IPS DF 6.9 (cell line): Measurements from ENCODE around the gene RNF133.

Experiments
- DNase-seq: peaks from one replicate; pipeline ENCODE4 v3.0.0-alpha.2; 2013; ENCODE audit warnings: low read depth, low spot score
- H3K27ac ChIP-seq: one replicate; pipeline ENCODE4 v1.5.1; 2013; ENCODE audit warnings: low read length, control low read depth
- H3K27me3 ChIP-seq: 2 replicates; pipeline ENCODE4 v1.6.1; 2013; ENCODE audit warnings: mild to moderate bottlenecking, low read length; ENCODE audit not compliant: control insufficient read depth, insufficient read depth
- H3K36me3 ChIP-seq: 2 replicates; pipeline ENCODE4 v1.6.1; 2013; ENCODE audit warnings: low read length; ENCODE audit not compliant: control insufficient read depth, insufficient read depth
- H3K4me1 ChIP-seq: 2 replicates; pipeline ENCODE4 v1.6.1; 2013; ENCODE audit warnings: low read length; ENCODE audit not compliant: control insufficient read depth, insufficient read depth
- H3K4me3 ChIP-seq: 2 replicates; pipeline ENCODE4 v1.5.1; 2013; ENCODE audit warnings: mild to moderate bottlenecking, low read length
- H3K9me3 ChIP-seq: 2 replicates; pipeline ENCODE4 v1.6.1; 2013; ENCODE audit warnings: low read length, inconsistent platforms; ENCODE audit not compliant: control insufficient read depth, insufficient read depth
- WGBS: extraction: QIAGEN DNeasy Blood & Tissue Kit; methylation state at CpG from one replicate; pipeline ENCODE4 v1.1.7; 2013; ENCODE audit warnings: mixed read lengths, missing lambda C conversion rate; ENCODE audit not compliant: insufficient read length, insufficient coverage; 5-methylcytosine and 5-hydroxymethylcytosine counted together

RNF133 gene

DNA sequence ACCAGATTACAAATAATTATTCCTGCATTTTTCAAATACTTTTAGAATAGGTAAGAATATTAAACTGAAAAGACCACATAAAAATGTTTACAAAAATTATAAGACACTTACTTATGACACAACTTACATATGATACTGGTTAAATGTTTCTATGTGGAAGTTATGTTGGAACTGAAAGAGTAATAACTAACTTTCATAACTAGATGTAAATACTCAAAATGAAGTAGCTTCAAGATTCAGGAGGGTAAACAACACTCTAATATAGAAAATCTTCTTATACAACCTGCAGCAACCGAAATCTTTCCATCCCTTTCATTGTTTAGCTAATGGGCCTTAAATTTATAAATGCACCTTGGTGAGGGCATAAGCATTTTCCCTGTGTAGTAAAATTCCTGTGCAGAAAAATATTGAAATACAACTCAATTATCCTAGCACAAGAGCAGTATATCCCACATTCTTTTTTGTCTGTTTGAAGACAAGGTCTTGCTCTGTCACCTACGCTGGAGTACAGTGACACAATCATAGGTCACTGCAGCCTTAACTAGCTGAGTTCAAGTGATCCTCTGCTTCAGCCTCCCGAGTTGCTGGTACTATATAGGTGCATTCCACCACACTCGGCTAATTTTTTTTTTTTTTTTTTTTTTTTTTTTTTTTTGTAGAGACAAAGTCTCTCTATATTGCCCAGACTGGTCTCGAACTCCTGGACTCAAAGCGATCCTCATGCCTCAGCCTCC lies 18.6 kb upstream of the RNF133 start:
- Histone ChIP-seq H3K27me3 (no peaks in the 10 kb centered on the region), H3K9me3 (no peaks in the 10 kb centered on the region), H3K36me3 (no peaks in the 10 kb centered on the region), H3K4me3 (no peak overlapping the region), H3K27ac (no peak overlapping the region), H3K4me1 (peaks cover 2% of the 10 kb centered on the region; the same call in 1 of the 2 replicates)
- no CpG with 5 or more reads among the region's 6 CpGs for WGBS
- no peak for DNase-seq

DNA sequence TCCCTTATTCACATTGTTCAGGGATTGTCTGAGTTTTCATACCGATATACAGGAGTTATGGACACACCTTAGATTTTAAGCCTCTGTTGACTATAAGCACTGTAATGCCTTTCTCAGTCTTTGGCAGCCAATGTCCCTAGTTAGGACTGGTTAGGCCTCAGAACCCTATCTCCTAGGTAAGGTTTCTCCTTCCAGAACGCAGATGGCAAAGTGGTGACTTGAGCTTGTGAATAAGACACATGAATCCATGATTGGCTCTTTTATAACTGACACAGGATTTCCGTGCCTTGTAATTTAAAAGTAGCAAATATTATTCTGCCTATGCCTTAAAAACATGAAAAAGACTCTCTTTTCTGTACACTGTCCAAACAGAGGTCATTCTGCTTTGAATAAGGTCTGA lies 16.3 kb upstream of the RNF133 start:
- H3K4me1 ChIP-seq, result peaks cover 2% of the 10 kb centered on the region; the same call in 1 of the 2 replicates
- H3K27ac ChIP-seq, result no peak overlapping the region
- no peak for DNase-seq
- WGBS, result no CpG with 5 or more reads among the region's 3 CpGs
- H3K4me3 ChIP-seq, result no peak overlapping the region
- H3K36me3 ChIP-seq, result no peaks in the 10 kb centered on the region
- H3K27me3 ChIP-seq, result no peaks in the 10 kb centered on the region
- no peaks in the 10 kb centered on the region for H3K9me3 ChIP-seq

DNA sequence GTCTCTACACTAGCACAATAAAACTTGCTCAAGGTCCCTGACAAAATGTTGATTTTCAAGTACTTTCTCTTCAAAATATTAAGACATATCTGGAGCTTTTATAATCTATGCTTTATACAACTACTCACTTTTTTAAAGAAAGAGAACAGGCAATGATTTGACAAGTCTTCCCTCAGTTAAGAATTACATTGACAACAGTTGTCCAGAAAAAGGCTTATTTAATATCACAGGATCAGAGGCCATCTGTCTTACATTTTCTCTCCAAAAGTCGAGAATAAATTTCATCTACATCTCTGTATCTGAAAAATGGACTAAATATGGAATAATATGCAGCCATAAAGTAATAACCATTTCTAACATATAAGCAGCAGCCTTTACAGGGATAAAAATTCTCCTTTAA lies 12.0 kb upstream of the RNF133 start:
- no CpG with 5 or more reads among the region's 1 CpG for WGBS
- no peak for DNase-seq

DNA sequence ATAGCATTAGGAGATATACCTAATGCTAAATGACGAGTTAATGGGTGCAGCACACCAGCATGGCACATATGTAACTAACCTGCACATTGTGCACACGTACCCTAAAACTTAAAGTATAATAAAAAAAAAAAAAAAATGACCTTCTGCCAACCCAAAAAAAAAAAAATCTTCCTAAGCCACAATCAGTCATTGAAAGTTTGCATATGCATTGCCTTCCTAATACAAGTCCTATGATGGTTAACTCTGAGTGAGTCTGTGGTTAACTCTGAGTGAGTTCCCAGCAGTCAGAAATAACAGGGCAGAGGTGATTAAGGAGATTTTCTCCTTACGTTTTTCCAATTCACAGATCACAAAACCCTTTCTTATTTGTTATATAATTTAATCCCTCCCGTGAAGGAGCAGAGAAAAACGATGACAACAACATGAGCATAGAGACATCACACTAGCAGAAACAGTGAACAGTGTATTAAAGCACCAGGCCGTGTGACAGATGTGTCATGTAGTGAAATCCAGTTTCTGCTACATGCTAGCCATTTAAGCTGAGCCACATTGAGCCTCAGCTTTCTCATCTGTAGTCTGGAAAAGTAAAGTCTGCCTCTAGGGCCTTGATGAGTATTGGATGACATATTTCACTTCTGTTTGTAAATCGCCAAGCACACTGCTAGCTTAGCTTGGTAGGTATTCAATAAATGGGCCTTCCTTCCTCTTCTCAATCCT lies 11.2 kb upstream of the RNF133 start:
- Histone ChIP-seq H3K27ac (no peak overlapping the region), H3K27me3 (no peaks in the 10 kb centered on the region), H3K4me1 (no peaks in the 10 kb centered on the region), H3K36me3 (no peaks in the 10 kb centered on the region), H3K4me3 (no peak overlapping the region), H3K9me3 (no peaks in the 10 kb centered on the region)
- no peak for DNase-seq
- WGBS, result no CpG with 5 or more reads among the region's 7 CpGs

More for the DNA sequence above, 12.0 kb upstream of the RNF133 start:
- no peak overlapping the region for H3K4me3 ChIP-seq
- H3K27ac ChIP-seq, result no peak overlapping the region
- no peaks in the 10 kb centered on the region for H3K36me3 ChIP-seq
- no peaks in the 10 kb centered on the region for H3K9me3 ChIP-seq
- no peaks in the 10 kb centered on the region for H3K27me3 ChIP-seq
- no peaks in the 10 kb centered on the region for H3K4me1 ChIP-seq

DNA sequence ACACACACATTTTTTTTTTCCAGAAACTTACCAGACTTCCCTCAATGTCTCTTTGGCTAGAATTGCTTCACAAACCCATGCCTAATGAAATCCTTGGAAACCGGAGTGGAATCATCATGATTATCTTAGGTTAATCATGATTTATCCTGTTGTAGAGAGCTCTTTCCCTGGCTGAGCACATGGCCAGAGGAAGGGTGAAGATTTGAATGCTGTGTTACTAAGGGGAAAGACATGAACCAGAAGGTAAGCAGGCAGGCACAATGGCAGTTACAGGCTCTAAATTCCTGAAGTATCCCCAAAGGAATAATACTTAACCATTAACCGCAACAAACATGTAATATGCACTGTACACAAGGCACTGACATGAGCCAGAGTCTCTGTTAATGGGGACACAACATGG lies 7.9 kb upstream of the RNF133 start:
- Histone ChIP-seq H3K36me3 (no peaks in the 10 kb centered on the region), H3K9me3 (no peaks in the 10 kb centered on the region), H3K27me3 (no peaks in the 10 kb centered on the region), H3K27ac (no peak overlapping the region), H3K4me3 (no peak overlapping the region), H3K4me1 (no peaks in the 10 kb centered on the region)
- no CpG with 5 or more reads among the region's 2 CpGs for whole genome bisulfite sequencing
- no peak for DNase-seq

DNA sequence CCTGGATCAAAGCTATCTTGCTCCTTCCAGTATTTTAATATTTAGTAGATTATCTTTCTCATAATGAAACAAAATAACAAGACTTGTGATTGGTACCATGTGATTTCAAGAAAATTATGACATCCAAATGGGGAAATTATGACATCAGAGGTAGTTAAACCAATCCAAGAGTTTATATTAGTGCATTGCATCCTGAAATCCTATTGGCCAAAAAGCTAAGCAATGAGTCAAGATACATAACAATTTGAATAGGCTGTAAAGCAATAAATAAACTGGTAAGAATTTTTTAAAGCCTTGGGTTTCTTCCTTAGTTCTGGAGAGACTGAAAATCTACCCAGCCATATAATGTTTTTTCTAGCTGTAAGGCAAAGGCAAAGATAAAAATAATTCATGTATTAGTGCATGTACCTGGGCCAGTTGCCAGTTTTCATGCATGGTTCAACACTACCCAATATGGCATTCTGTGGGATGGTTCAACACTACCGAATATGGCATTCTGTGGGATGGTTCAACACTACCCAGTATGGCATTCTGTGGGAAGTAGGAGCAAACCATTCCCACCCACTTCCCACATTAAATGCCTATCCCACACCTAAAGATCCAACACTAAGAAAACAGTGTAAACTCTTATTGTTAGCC lies 4.1 kb upstream of the RNF133 start, which contains the start of gene RNF148:
TSS of gene RNF148 (minus strand) at position 51 of the 639 bp plus-strand sequence. CDS start 172 bp downstream, outside the sequence.
- no peak within 1 kb of the TSS for H3K27ac ChIP-seq
- WGBS, result no CpG with 5 or more reads among the region's 1 CpG
- H3K4me3 ChIP-seq, result no peak within 1 kb of the TSS
- no peaks in the 10 kb centered on the region for H3K36me3 ChIP-seq
- no peak for DNase-seq
- no peaks in the 10 kb centered on the region for H3K27me3 ChIP-seq
- H3K4me1 ChIP-seq, result no peaks in the 10 kb centered on the region
- H3K9me3 ChIP-seq, result no peaks in the 10 kb centered on the region

DNA sequence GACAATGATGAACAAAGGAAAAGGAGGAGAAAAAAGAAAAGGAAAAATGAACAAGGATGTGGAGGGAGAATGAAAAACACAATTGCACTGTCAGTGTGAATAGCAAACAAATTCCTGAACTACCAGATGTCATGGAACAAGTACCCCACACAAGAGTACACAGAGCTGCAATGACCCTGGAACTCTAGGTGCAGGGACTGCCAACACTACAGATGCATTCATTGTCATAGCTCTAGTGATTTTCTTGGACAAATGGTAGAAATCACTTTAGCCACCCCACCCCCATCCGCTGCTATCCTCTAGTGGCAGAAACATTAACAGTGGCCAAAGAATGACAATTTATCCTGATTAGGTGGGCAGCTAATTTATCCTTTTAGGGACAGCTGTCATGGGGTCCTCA lies 3.1 kb downstream of the RNF133 start:
- Histone ChIP-seq H3K27ac (no peak overlapping the region), H3K4me1 (no peaks in the 10 kb centered on the region; the same call in none of the 2 replicates), H3K9me3 (no peaks in the 10 kb centered on the region), H3K27me3 (no peaks in the 10 kb centered on the region; the same call in 1 of the 2 replicates), H3K36me3 (no peaks in the 10 kb centered on the region), H3K4me3 (no peak overlapping the region)
- no CpG with 5 or more reads among the region's 1 CpG for WGBS
- DNase-seq, result no peak

DNA sequence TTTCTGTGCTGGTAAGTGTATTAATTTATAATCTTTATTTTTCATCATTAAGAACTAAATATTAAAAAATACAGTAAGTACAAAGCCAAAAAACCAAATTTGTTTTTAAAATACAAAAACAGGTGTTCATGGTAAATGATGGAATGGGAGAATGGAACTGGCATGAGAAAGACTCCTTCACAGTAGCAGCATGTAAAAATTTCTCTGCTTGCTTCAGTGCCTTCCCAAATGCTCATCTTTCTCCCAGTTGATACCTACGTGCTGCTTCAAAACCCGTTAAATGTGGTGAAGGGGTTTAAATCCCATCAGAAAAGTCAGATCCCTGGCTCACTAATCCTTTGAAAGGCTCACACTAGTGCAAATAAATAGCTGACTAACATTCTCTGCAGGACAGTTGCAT lies 4.2 kb downstream of the RNF133 start:
- H3K36me3 ChIP-seq, result no peaks in the 10 kb centered on the region
- no peaks in the 10 kb centered on the region; the same call in none of the 2 replicates for H3K4me1 ChIP-seq
- H3K9me3 ChIP-seq, result no peaks in the 10 kb centered on the region
- no CpG with 5 or more reads among the region's 2 CpGs for WGBS
- DNase-seq, result no peak
- no peak overlapping the region for H3K4me3 ChIP-seq
- no peak overlapping the region for H3K27ac ChIP-seq
- H3K27me3 ChIP-seq, result no peaks in the 10 kb centered on the region; the same call in 1 of the 2 replicates

DNA sequence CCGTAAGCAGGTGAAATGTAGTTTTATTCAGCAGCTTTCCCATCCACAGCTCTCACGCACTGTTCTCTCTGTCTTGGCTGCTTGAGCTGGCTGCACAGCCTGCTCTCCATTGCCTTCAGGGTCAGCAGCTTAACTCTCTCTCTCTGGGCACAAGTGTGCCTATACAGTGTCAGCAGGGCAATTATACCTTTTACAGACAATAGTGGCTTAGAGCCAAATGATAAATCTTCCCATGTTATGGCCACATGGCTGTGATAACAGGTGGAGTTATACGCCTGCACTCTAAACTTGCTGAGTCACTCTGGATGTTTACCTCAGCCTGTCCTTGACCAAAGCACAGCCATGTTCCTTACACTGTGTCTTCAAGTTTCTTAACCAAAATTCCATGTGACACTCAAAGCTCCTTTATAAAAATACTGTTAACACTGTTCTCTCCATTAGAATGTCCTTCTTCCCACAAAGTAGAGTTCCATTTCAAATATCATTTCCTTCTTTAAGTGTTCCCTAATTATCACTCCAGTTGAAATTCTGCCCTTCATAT lies 6.1 kb downstream of the RNF133 start:
- H3K36me3 ChIP-seq, result no peaks in the 10 kb centered on the region
- no peaks in the 10 kb centered on the region; the same call in none of the 2 replicates for H3K4me1 ChIP-seq
- no peak overlapping the region for H3K4me3 ChIP-seq
- no peaks in the 10 kb centered on the region for H3K9me3 ChIP-seq
- no peak for DNase-seq
- no peak overlapping the region for H3K27ac ChIP-seq
- H3K27me3 ChIP-seq, result no peaks in the 10 kb centered on the region; the same call in 1 of the 2 replicates
- no CpG with 5 or more reads among the region's 3 CpGs for WGBS

DNA sequence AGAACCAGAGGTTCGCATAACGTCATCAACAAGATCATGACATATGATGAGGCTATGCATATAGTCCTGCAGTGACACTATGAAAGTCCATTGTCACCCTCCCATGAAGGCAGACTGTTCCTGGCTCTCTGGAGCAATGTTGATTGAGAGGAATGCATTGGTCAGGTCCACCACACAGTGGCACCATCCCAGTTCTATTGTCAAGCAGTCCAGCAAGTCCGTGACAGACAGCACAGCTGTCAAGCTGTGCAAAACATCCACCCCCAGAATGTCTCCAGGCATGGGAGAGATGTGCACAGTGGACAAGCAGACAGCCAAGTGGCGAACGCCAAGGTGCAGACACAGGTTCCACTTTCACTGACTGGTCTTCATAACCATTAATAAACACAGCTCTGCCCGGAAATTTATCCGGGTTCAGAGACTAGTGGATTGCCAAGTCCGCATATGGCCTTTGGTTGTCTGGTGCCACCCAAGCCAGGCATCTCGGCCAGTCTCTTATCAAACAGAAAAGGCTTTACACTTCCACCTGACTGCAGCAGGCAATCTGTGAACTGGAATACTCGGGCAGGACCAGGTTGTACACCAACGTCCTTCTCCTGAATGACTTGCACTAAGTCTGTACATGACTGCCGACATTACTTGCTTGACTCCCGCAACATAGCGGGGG lies 7.2 kb downstream of the RNF133 start:
- no CpG with 5 or more reads among the region's 14 CpGs for WGBS

More for the DNA sequence above, 7.2 kb downstream of the RNF133 start:
- Histone ChIP-seq H3K9me3 (no peaks in the 10 kb centered on the region), H3K27me3 (no peaks in the 10 kb centered on the region; the same call in 1 of the 2 replicates), H3K36me3 (no peaks in the 10 kb centered on the region), H3K27ac (no peak overlapping the region), H3K4me1 (no peaks in the 10 kb centered on the region; the same call in none of the 2 replicates), H3K4me3 (no peak overlapping the region)
- no peak for DNase-seq
